Hepatocyte (in vitro differentiated cells): ENCODE measurements around the gene PIK3CG.

Experiments used
- CTCF ChIP-seq: fragments of 200-600 bp; sonication (generic); IDR thresholded peaks from 2 replicates; pipeline ENCODE4 v1.5.1; 2016; ENCODE audit warnings: antibody characterized with exemption, mild to moderate bottlenecking; ENCODE audit not compliant: poor library complexity
- EZH2 ChIP-seq: fragments of 200-600 bp; sonication (generic); IDR thresholded peaks from 2 replicates; pipeline ENCODE4 v1.6.1; 2016; ENCODE audit warnings: antibody characterized with exemption, mild to moderate bottlenecking, borderline replicate concordance

- no peak for TF ChIP-seq CTCF
- no peak for TF ChIP-seq EZH2
Measured at GRCh38 chr7:106927536-106927935, 62.5 kb downstream of the PIK3CG start.
